GM18861 (cell line): ENCODE results near the gene MAP1B.

Source experiments
- ATAC-seq: cut with Tn5 transposase; IDR thresholded peaks from one replicate; pipeline ENCODE4 v1.9.1; 2021; ENCODE audit not compliant: unreplicated experiment

MAP1B gene

GRCh38 chr5:72244862-72245371 lies 137.6 kb downstream of the MAP1B start:
- peak; percentile 89 for ATAC-seq

- ATAC-seq, result no peak
These were observed 138.3 kb downstream of the MAP1B start for GRCh38 chr5:72245546-72245945.

GRCh38 chr5:72245951-72246532 lies 138.8 kb downstream of the MAP1B start:
- no peak for ATAC-seq

- no peak for ATAC-seq
These were observed 139.7 kb downstream of the MAP1B start for GRCh38 chr5:72246954-72247442.

GRCh38 chr5:72248410-72248981 lies 141.2 kb downstream of the MAP1B start:
- no peak for ATAC-seq

GRCh38 chr5:72251386-72251785 lies 144.1 kb downstream of the MAP1B start:
- ATAC-seq, result no peak

GRCh38 chr5:72252008-72252407 lies 144.7 kb downstream of the MAP1B start:
- no peak for ATAC-seq

GRCh38 chr5:72252574-72253155 lies 145.4 kb downstream of the MAP1B start:
- no peak for ATAC-seq

- no peak for ATAC-seq
These were observed 148.0 kb downstream of the MAP1B start for GRCh38 chr5:72255237-72255636.

- no peak for ATAC-seq
These were observed 148.4 kb downstream of the MAP1B start for GRCh38 chr5:72255670-72256069.

- ATAC-seq, result no peak
These were observed 149.3 kb downstream of the MAP1B start for GRCh38 chr5:72256536-72256935.
